Tongue (tissue), 2 donors: ENCODE data around the gene RPRML. TPM values are rescaled to one million over a fixed set of nuclear protein-coding genes. Genes with fewer than 3 reads are reported as not detected.
"Not testable (repeated sequence)": the region's sequence is repeated elsewhere in the genome, so short reads cannot be mapped to it uniquely, and the experiment has no call there.

Source experiments
- DNase-seq: peaks from one replicate; pipeline ENCODE4 v3.0.0-alpha.2; 2015
- total RNA-seq: library from RNA; depleted of rRNA; stranded (reverse); fragments of >200 nt; gene quantifications from one replicate; pipeline ENCODE4 v1.2.3, GENCODE V29; 2014

The RPRML gene
- total RNA-seq, result 0.41 TPM

GRCh38 chr17:46979147-46979863 lies at the start of gene RPRML:
RPRML (minus strand) TSS chr17:46979253; CDS start chr17:46979007, 246 bp downstream.
- peak; percentile 56 for DNase-seq

GRCh38 chr17:47016966-47017365 lies 37.9 kb upstream of the RPRML start:
- not testable (repeated sequence) for DNase-seq

- no peak for DNase-seq
Observed at GRCh38 chr17:47013341-47013740, 34.3 kb upstream of the RPRML start.

- DNase-seq, result no peak
Observed at GRCh38 chr17:47012457-47012856, 33.4 kb upstream of the RPRML start.

GRCh38 chr17:47009759-47010594 lies 30.9 kb upstream of the RPRML start:
- no peak for DNase-seq

- DNase-seq, result no peak
Observed at GRCh38 chr17:47004906-47005305, 25.9 kb upstream of the RPRML start.

GRCh38 chr17:47003864-47004263 lies 24.8 kb upstream of the RPRML start:
- not testable (repeated sequence) for DNase-seq

- no peak for DNase-seq
Observed at GRCh38 chr17:46995841-46996571, 17.0 kb upstream of the RPRML start.

- DNase-seq, result no peak
Observed at GRCh38 chr17:46994993-46995392, 15.9 kb upstream of the RPRML start.

GRCh38 chr17:46991617-46992016 lies 12.6 kb upstream of the RPRML start:
- DNase-seq, result peak; percentile 19

- DNase-seq, result no peak
Observed at GRCh38 chr17:46989637-46990431, 10.8 kb upstream of the RPRML start.

GRCh38 chr17:46987927-46988326 lies 8.9 kb upstream of the RPRML start:
- DNase-seq, result not testable (repeated sequence)

- DNase-seq, result peak; percentile 19
Observed at GRCh38 chr17:46986366-46986765, 7.3 kb upstream of the RPRML start.

GRCh38 chr17:46984892-46985291 lies 5.8 kb upstream of the RPRML start:
- peak; percentile 61 for DNase-seq

GRCh38 chr17:46984341-46984740 lies 5.3 kb upstream of the RPRML start:
- DNase-seq, result peak; percentile 72

- no peak for DNase-seq
Observed at GRCh38 chr17:46983782-46984181, 4.7 kb upstream of the RPRML start.

- DNase-seq, result no peak
Observed at GRCh38 chr17:46982577-46982976, 3.5 kb upstream of the RPRML start.

GRCh38 chr17:46978489-46979146 lies 435 bp downstream of the RPRML start:
- no peak for DNase-seq

- DNase-seq, result peak; percentile 21
Observed at GRCh38 chr17:46977750-46978488, 1.1 kb downstream of the RPRML start.

- peak; percentile 59 for DNase-seq
Observed at GRCh38 chr17:46977348-46977747, 1.7 kb downstream of the RPRML start.
